GF-D8 (cell line): ENCODE results near the gene PCDHB11.
"Not testable (repeated sequence)": the region's sequence is repeated elsewhere in the genome, so short reads cannot be mapped to it uniquely, and the experiment has no call there.

Experiments
- DNase-seq: peaks from one replicate; lab custom pipeline; 2025; lab: John Stamatoyannopoulos, UW

Gene PCDHB11

DNA sequence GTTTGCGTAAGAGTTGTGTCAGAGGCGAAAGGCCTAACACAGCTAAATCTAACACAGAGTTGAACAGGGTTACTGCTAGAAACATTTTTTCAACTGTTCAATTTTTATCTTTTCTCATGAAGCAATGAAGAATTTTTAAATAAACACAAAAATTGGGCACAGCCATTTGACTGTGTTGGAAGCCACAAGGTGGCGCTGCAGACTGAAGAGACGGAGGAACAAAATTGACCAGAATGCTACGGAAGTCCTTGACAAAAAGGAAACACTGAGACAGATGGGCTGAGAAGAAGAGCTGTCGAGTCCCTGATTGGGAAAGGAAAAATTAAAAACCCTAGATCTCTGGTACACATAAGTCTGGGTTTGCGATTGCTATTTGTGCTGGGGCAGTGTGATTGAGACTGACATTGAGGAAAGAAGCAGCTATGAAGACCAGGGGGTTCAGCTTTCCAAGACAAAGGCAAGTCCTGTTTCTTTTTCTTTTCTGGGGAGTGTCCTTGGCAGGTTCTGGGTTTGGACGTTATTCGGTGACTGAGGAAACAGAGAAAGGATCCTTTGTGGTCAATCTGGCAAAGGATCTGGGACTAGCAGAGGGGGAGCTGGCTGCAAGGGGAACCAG is 12.4 kb upstream of the PCDHB11 start, which contains the start of gene PCDHB9:
TSS of gene PCDHB9 (plus strand) at position 265 of the 616 bp plus-strand sequence. CDS start at position 423, 158 bp downstream.
- no peak for DNase-seq

DNA sequence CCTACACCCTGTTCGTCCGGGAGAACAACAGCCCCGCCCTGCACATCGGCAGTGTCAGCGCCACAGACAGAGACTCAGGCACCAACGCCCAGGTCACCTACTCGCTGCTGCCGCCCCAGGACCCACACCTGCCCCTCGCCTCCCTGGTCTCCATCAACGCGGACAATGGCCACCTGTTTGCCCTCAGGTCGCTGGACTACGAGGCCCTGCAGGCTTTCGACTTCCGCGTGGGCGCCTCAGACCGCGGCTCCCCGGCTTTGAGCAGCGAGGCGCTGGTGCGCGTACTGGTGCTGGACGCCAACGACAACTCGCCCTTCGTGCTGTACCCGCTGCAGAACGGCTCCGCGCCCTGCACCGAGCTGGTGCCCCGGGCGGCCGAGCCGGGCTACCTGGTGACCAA is 10.7 kb upstream of the PCDHB11 start:
- DNase-seq, result not testable (repeated sequence)

DNA sequence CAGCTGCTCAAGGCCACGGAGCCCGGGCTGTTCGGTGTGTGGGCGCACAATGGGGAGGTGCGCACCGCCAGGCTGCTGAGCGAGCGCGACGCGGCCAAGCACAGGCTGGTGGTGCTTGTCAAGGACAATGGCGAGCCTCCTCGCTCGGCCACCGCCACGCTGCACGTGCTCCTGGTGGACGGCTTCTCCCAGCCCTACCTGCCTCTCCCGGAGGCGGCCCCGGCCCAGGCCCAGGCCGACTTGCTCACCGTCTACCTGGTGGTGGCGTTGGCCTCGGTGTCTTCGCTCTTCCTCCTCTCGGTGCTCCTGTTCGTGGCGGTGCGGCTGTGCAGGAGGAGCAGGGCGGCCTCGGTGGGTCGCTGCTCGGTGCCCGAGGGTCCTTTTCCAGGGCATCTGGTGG is 10.3 kb upstream of the PCDHB11 start:
- not testable (repeated sequence) for DNase-seq

DNA sequence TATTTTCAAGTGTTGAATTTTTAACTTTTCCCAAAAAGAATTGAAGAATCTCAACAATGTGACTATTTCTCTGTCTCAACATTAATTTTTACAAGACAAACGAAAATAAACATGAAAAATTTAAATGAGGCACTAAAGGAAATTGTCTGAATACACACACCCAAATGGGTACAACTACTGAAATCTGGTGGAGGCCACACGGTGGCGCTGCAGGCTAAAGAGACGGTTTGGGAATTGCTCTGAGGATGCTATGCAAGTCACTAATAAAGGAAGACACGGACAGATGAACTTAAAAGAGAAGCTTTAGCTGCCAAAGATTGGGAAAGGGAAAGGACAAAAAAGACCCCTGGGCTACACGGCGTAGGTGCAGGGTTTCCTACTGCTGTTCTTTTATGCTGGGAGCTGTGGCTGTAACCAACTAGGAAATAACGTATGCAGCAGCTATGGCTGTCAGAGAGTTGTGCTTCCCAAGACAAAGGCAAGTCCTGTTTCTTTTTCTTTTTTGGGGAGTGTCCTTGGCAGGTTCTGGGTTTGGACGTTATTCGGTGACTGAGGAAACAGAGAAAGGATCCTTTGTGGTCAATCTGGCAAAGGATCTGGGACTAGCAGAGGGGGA is 7.2 kb upstream of the PCDHB11 start, which contains the start of gene PCDHB10:
TSS of gene PCDHB10 (plus strand) at position 244 of the 616 bp plus-strand sequence. CDS start at position 444, 200 bp downstream.
- no peak for DNase-seq

DNA sequence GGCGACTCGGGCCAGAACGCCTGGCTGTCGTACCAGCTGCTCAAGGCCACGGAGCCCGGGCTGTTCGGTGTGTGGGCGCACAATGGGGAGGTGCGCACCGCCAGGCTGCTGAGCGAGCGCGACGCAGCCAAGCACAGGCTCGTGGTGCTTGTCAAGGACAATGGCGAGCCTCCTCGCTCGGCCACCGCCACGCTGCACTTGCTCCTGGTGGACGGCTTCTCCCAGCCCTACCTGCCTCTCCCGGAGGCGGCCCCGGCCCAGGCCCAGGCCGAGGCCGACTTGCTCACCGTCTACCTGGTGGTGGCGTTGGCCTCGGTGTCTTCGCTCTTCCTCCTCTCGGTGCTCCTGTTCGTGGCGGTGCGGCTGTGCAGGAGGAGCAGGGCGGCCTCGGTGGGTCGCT is 5.1 kb upstream of the PCDHB11 start:
- DNase-seq, result not testable (repeated sequence)

GRCh38 chr5:141196363-141196762 is 3.1 kb upstream of the PCDHB11 start:
- no peak for DNase-seq

DNA sequence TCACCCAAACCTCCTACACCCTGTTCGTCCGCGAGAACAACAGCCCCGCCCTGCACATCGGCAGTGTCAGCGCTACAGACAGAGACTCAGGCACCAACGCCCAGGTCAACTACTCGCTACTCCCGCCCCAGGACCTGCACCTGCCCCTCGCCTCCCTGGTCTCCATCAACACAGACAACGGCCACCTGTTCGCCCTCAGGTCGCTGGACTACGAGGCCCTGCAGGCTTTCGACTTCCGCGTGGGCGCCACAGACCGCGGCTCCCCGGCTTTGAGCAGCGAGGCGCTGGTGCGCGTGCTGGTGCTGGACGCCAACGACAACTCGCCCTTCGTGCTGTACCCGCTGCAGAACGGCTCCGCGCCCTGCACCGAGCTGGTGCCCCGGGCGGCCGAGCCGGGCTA is 1.7 kb downstream of the PCDHB11 start:
- not testable (repeated sequence) for DNase-seq

DNA sequence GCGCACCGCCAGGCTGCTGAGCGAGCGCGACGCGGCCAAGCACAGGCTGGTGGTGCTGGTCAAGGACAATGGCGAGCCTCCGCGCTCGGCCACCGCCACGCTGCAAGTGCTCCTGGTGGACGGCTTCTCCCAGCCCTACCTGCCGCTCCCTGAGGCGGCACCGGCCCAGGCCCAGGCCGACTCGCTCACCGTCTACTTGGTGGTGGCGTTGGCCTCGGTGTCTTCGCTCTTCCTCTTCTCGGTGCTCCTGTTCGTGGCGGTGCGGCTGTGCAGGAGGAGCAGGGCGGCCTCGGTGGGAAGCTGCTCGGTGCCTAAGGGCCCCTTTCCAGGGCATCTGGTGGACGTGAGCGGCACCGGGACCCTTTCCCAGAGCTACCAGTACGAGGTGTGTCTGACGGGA is 2.2 kb downstream of the PCDHB11 start:
- DNase-seq, result not testable (repeated sequence)

DNA sequence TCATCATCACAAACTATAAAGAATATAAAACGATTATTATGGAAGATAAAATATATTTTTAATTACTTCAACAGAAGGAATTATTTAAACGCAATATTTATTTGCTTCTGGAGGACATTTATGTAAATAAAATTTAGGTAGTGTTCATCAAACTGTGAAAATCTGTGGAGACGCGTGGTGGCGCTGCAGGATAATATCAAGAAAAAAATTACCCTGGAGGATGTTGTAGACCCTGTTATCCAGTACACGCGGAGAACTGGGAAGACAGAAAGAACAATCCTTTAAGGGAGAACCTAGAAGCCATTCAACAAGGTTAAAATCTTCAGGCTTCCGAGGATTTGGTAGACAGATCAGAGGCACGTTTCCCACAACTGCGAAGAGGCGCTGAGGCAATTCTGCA is 9.1 kb downstream of the PCDHB11 start, which contains the start of gene PCDHB12:
TSS of gene PCDHB12 (plus strand) at position 242 of the 400 bp plus-strand sequence. CDS start 189 bp downstream, outside the sequence.
- DNase-seq, result no peak

GRCh38 chr5:141210281-141210680 is 10.9 kb downstream of the PCDHB11 start:
- not testable (repeated sequence) for DNase-seq

DNA sequence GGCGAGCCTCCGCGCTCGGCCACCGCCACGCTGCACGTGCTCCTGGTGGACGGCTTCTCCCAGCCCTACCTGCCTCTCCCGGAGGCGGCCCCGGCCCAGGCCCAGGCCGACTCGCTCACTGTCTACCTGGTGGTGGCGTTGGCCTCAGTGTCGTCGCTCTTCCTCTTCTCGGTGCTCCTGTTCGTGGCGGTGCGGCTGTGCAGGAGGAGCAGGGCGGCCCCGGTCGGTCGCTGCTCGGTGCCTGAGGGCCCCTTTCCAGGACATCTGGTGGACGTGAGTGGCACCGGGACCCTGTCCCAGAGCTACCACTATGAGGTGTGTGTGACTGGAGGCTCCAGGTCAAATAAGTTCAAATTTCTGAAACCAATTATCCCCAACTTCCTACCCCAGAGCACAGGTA is 11.4 kb downstream of the PCDHB11 start:
- not testable (repeated sequence) for DNase-seq

DNA sequence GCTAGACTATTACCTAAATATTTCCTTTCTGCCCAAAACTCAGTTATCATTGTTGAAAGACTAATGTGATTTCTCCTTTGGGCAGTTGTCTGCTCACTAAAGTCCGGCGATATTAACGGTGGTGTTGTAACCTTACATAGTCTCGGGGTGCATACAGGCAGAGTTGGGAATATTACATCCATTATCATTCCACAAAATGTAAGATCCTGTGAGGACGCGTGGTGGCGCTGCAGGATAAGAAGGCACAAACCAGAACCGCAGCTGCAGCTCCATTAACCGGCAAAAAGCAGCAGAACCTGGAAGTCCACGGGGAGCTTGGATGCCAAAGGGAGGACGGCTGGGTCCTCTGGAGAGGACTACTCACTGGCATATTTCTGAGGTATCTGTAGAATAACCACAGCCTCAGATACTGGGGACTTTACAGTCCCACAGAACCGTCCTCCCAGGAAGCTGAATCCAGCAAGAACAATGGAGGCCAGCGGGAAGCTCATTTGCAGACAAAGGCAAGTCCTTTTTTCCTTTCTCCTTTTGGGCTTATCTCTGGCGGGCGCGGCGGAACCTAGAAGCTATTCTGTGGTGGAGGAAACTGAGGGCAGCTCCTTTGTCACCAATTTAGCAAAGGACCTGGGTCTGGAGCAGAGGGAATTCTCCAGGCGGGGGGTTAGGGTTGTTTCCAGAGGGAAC is 14.4 kb downstream of the PCDHB11 start, which contains the start of gene PCDHB13:
TSS of gene PCDHB13 (plus strand) at position 264 of the 684 bp plus-strand sequence. CDS start at position 469, 205 bp downstream.
- not testable (repeated sequence) for DNase-seq

DNA sequence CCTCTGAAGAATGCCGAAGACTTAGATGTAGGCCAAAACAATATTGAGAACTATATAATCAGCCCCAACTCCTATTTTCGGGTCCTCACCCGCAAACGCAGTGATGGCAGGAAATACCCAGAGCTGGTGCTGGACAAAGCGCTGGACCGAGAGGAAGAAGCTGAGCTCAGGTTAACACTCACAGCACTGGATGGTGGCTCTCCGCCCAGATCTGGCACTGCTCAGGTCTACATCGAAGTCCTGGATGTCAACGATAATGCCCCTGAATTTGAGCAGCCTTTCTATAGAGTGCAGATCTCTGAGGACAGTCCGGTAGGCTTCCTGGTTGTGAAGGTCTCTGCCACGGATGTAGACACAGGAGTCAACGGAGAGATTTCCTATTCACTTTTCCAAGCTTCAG is 15.2 kb downstream of the PCDHB11 start:
- DNase-seq, result not testable (repeated sequence)

- not testable (repeated sequence) for DNase-seq
These were observed 16.1 kb downstream of the PCDHB11 start for GRCh38 chr5:141215504-141215903.

- DNase-seq, result not testable (repeated sequence)
These were observed 16.6 kb downstream of the PCDHB11 start for GRCh38 chr5:141216035-141216434.

DNA sequence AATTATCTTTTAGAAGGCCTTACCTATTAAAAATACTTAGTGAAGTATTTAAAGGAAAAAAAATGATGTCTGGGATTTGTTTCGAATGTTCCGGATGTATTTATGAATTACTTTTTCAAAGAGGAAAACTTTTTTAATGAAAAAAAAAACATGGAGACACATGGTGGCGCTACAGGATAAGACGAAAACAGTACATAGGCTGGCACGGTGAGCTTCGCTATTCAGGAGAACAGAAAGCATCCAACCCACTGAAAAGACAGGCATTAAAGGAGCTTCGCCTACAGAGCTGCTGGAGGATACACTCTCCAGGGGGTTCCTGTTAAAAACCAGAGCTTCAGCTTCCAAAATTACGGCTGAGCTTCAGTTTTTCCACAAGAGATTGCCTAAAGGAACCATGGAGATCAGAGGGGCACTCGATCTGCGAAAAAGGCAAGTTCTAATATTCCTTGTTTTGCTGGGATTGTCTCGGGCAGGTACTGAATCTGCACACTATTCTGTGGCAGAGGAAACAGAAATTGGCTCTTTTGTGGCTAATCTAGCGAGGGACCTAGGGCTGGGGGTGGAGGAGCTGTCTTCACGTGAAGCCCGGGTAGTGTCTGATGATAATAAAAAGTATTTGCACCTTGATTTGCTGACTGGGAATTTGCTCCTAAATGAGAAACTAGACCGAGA is 23.8 kb downstream of the PCDHB11 start, which contains the start of gene PCDHB14:
TSS of gene PCDHB14 (plus strand) at position 232 of the 672 bp plus-strand sequence. CDS start at position 395, 163 bp downstream.
- no peak for DNase-seq

DNA sequence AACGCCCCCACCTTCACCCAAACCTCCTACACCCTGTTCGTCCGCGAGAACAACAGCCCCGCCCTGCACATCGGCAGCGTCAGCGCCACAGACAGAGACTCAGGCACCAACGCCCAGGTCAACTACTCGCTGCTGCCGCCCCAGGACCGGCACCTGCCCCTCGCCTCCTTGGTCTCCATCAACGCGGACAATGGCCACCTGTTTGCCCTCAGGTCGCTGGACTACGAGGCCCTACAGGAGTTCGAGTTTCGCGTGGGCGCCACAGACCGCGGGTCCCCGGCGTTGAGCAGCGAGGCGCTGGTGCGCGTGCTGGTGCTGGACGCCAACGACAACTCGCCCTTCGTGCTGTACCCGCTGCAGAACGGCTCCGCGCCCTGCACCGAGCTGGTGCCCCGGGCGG is 25.4 kb downstream of the PCDHB11 start:
- not testable (repeated sequence) for DNase-seq

- DNase-seq, result not testable (repeated sequence)
These were observed 26.0 kb downstream of the PCDHB11 start for GRCh38 chr5:141225421-141225820.

DNA sequence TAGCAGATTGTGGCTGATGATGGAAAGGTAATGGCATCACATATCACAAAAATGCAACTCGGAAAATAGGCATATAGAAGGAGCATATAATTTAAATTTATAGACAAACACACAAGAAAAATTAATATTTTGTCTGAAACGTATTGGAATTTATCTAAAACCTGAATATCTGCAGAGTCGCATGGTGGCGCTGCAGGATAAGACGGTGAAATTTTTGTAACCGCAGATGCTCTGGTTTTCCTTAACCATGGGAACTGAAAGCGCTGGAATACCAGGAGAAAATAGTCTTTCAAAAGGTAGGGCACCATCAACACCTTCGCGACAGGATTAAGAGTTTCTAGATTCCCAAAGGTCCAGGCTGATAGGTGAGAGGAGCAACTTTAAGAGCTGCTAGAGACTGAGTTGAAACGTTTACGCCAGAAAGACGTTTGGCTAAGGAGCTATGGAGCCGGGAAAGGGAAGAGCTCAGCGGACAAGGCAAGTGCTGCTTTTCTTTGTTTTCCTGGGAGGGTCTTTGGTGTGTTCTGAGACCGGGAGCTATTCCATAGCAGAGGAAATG is 34.8 kb downstream of the PCDHB11 start:
- no peak for DNase-seq

DNA sequence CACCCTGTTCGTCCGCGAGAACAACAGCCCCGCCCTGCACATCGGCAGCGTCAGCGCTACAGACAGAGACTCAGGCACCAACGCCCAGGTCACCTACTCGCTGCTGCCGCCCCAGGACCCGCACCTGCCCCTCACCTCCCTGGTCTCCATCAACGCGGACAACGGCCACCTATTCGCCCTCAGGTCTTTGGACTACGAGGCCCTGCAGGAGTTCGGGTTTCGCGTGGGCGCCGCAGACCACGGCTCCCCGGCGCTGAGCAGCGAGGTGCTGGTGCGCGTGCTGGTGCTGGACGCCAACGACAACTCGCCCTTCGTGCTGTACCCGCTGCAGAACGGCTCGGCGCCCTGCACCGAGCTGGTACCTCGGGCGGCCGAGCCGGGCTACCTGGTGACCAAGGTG is 36.5 kb downstream of the PCDHB11 start:
- not testable (repeated sequence) for DNase-seq

DNA sequence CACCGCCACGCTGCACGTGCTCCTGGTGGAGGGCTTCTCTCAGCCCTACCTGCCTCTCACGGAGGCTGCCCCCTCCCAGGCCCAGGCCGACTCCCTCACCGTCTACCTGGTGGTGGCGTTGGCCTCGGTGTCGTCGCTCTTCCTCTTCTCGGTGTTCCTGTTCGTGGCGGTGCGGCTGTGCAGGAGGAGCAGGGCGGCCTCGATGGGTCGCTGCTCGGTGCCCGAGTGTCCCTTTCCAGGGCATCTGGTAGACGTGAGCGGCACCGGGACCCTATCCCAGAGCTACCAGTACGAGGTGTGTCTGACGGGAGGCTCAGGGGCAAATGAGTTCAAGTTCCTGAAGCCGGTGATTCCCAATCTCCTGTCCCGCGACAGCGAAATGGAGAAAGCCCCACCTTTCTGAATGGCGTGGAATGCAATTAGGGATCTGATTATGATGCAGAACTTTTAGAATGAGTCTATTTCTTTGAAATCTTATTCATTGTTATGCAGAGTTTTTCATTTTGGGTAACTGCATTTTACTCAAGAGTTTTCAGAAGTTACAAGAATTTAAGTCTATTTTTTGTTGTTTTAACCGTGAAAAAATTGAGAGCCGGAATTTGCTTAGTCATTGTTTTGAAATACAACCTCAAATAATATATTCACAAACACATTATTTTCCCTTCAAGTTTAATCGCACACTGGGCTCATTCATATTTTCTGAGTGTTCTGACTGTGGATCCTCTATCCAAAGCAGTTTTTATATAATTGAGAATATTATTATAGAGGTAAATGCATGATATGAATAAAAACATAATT is 37.3 kb downstream of the PCDHB11 start:
- DNase-seq, result no peak
